HCT116 (cell line): ENCODE measurements around the gene PMF1. TPM values are rescaled to one million over a fixed set of nuclear protein-coding genes. Genes with fewer than 3 reads are reported as not detected.

Experiments used
- ATAC-seq: fragments of 200-7000 bp; cut with Tn5 transposase; 2 replicates; pipeline ENCODE4 v1.9.1; 2020; ENCODE audit warnings: mild to moderate bottlenecking, moderate library complexity
- BruUV-seq: library from RNA; stranded (reverse); fragments of 400-500 nt; replicated peaks from 2 replicates; lab custom pipeline; 2021; lab: Mats Ljungman, UMichigan
- CTCF ChIA-PET: fragments of 300-600 bp; sonication (Branson Sonifier 250); formaldehyde crosslinking; loops from one replicate; lab custom pipeline; 2021; ENCODE audit warnings: antibody characterized with exemption; lab: Charles Lee
- POLR2A ChIA-PET: fragments of 300-600, 350-600 bp; sonication (Branson Sonifier 250); formaldehyde crosslinking; loops from one replicate; lab custom pipeline; 2021; ENCODE audit warnings: antibody characterized with exemption; lab: Charles Lee
- RAD21 ChIA-PET, 2 experiments: fragments of 300-600 bp; sonication (Branson Sonifier 250); formaldehyde crosslinking; loops; one replicate each; lab custom pipeline; 2023; ENCODE audit warnings: low total read pairs in 2 of 2; ENCODE audit not compliant: uncharacterized antibody in 2 of 2, unreplicated experiment in 2 of 2, low non-redundant PET in 1 of 2; lab: Charles Lee
- DNase-seq: peaks from one replicate; pipeline ENCODE4 v3.0.0-alpha.2; 2010; ENCODE audit warnings: low read depth, low spot score
- H2AFZ ChIP-seq: fragments of 200-600 bp; shearing (Covaris generic), sonication (generic); 2 replicates; pipeline ENCODE4 v1.6.1; 2017; ENCODE audit warnings: low read depth, mixed run types, mixed read lengths, antibody characterized with exemption, low read length; ENCODE audit not compliant: poor library complexity, severe bottlenecking
- H3K27ac ChIP-seq: 2 replicates; pipeline ENCODE4 v1.5.1; 2012; ENCODE audit warnings: low read depth, low read length
- H3K27me3 ChIP-seq: fragments of 200-600 bp; sonication (generic); 2 replicates; pipeline ENCODE4 v1.6.1; 2016; ENCODE audit warnings: mixed run types, low read length, mixed read lengths; ENCODE audit not compliant: insufficient read depth
- H3K36me3 ChIP-seq, 2 experiments: fragments of 200-500 bp in 1 of 2; fragments of 200-600 bp in 1 of 2; sonication (Bioruptor generic) in 1 of 2; sonication (generic) in 1 of 2; 2 replicates each; pipeline versions ENCODE4 v1.5.1 to v1.6.1; 2014 to 2016; ENCODE audit warnings: low read length in 2 of 2, inconsistent platforms in 1 of 2, mixed read lengths in 1 of 2, mixed run types in 1 of 2; ENCODE audit not compliant: insufficient read depth in 2 of 2, control insufficient read depth in 1 of 2
- H3K4me1 ChIP-seq, 2 experiments: fragments of 200-600 bp in 1 of 2; sonication (generic) in 1 of 2; 2 replicates each; pipeline versions ENCODE4 v1.5.1 to v1.6.1; 2012 to 2017; ENCODE audit warnings: low read length in 2 of 2, inconsistent platforms in 1 of 2, mild to moderate bottlenecking in 1 of 2, mixed read lengths in 1 of 2, mixed run types in 1 of 2, moderate library complexity in 1 of 2; ENCODE audit not compliant: insufficient read depth in 2 of 2, control insufficient read depth in 1 of 2
- H3K4me2 ChIP-seq: fragments of 200-600 bp; sonication (generic); 2 replicates; pipeline ENCODE4 v1.6.1; 2017; ENCODE audit warnings: mixed run types, low read length, mixed read lengths
- H3K4me3 ChIP-seq, 2 experiments: fragments of 200-600 bp in 1 of 2; sonication (generic) in 1 of 2; replicated peaks in 1 of 2; 2 replicates each; pipeline ENCODE4 v1.5.1; 2011 to 2016; ENCODE audit warnings: low read length in 2 of 2, control low read depth in 1 of 2, low read depth in 1 of 2, mild to moderate bottlenecking in 1 of 2, mixed read lengths in 1 of 2, mixed run types in 1 of 2
- H3K79me2 ChIP-seq: fragments of 200-600 bp; sonication (generic); 2 replicates; pipeline ENCODE4 v1.6.1; 2017; ENCODE audit warnings: mild to moderate bottlenecking, mixed run types, low read length, moderate library complexity, mixed read lengths; ENCODE audit not compliant: insufficient read depth
- H3K9ac ChIP-seq: fragments of 200-600 bp; sonication (generic); 2 replicates; pipeline ENCODE4 v1.6.1; 2016; ENCODE audit warnings: low read length, mixed read lengths
- H3K9me2 ChIP-seq: fragments of 200-600 bp; sonication (generic), shearing (Covaris generic); 2 replicates; pipeline ENCODE4 v1.6.1; 2017; ENCODE audit warnings: mixed run types, mild to moderate bottlenecking, moderate library complexity; ENCODE audit not compliant: insufficient read depth
- H3K9me3 ChIP-seq, 2 experiments: fragments of 200-500 bp in 1 of 2; fragments of 200-600 bp in 1 of 2; sonication (Bioruptor generic) in 1 of 2; sonication (generic) in 1 of 2; 2 replicates each; pipeline ENCODE4 v1.6.1; 2014 to 2017; ENCODE audit warnings: low read length in 2 of 2, mixed read lengths in 2 of 2, inconsistent platforms in 1 of 2, low read depth in 1 of 2, mild to moderate bottlenecking in 1 of 2, mixed run types in 1 of 2, moderate library complexity in 1 of 2; ENCODE audit not compliant: control insufficient read depth in 1 of 2, insufficient read depth in 1 of 2
- H4K20me1 ChIP-seq: fragments of 200-600 bp; sonication (generic), shearing (Covaris generic); 2 replicates; pipeline ENCODE4 v1.6.1; 2017; ENCODE audit warnings: mixed run types, mild to moderate bottlenecking, moderate library complexity; ENCODE audit not compliant: insufficient read depth
- ELF1 ChIP-seq: IDR thresholded peaks from 2 replicates; pipeline ENCODE4 v1.6.1; 2012; ENCODE audit warnings: low read depth, borderline replicate concordance
- JUND ChIP-seq: IDR thresholded peaks from 2 replicates; pipeline ENCODE4 v1.6.1; 2012
- SIN3A ChIP-seq: IDR thresholded peaks from 2 replicates; pipeline ENCODE4 v1.6.1; 2012; ENCODE audit warnings: low read depth
- SP1 ChIP-seq: IDR thresholded peaks from 2 replicates; pipeline ENCODE4 v1.6.1; 2012; ENCODE audit warnings: low read depth
- YY1 ChIP-seq: IDR thresholded peaks from 2 replicates; pipeline ENCODE4 v1.6.1; 2011; ENCODE audit warnings: low read length, low read depth, moderate library complexity, mild to moderate bottlenecking; ENCODE audit not compliant: insufficient replicate concordance; ENCODE audit errors: extremely low read depth
- ZBTB33 ChIP-seq: IDR thresholded peaks from 2 replicates; pipeline ENCODE4 v1.6.1; 2011; ENCODE audit warnings: mild to moderate bottlenecking, low read length, moderate library complexity; ENCODE audit not compliant: insufficient replicate concordance; ENCODE audit errors: extremely low read depth
- intact Hi-C: fragments of 100-400 bp; cut with micrococcal nuclease; formaldehyde crosslinking; loops from 2 replicates; pipeline ENCODE4 v1.10.0; 2022
- total RNA-seq: library from RNA; stranded (reverse); gene quantifications from one replicate; pipeline ENCODE4 v1.2.1, GENCODE V29; 2021; ENCODE audit not compliant: unreplicated experiment

Gene PMF1
- total RNA-seq, 1 experiment from 2014 or later = 52.6 TPM

- Histone ChIP-seq H3K79me2 (peaks cover 44% of the 10 kb centered on the region), H3K36me3 (peaks cover 2 to 13% of the 10 kb centered on the region in 2 experiments; a peak in 3 of 4 replicates), H4K20me1 (peaks cover 10% of the 10 kb centered on the region; the same call in 1 of the 2 replicates), H3K4me1 (peaks cover 25 to 27% of the 10 kb centered on the region in 2 experiments), H3K4me3 (peak within 1 kb of the TSS; percentile 77 to 96), H3K9ac (peak within 1 kb of the TSS; percentile 98), H3K27me3 (no peaks in the 10 kb centered on the region), H3K9me3 (no peaks in the 10 kb centered on the region), H3K27ac (peak within 1 kb of the TSS; percentile 90), H2AFZ (no peak within 1 kb of the TSS), H3K9me2 (no peaks in the 10 kb centered on the region), H3K4me2 (peak within 1 kb of the TSS; percentile 91)
- intact Hi-C loops = no loop called here
- no peak for TF ChIP-seq ELF1
- peak; percentile 28; the same call in 1 of the 2 replicates for TF ChIP-seq SP1
- CTCF ChIA-PET = interaction anchor here (2.3 kb wide), 1 partner anchor 35 kb away, joined by 6 read pairs; no protein-coding TSS in a partner anchor
- POLR2A ChIA-PET = no interaction called here
- RAD21 ChIA-PET = no interaction called here
- BruUV-seq = no TSS peak
- no peak for ATAC-seq
- no peak for DNase-seq
Measured at GRCh38 chr1:156284112-156284511, 71.3 kb downstream of the PMF1 start, which contains the start of gene TMEM79. TMEM79 (plus strand) TSS chr1:156284325; CDS start chr1:156285227, 902 bp downstream.

- BruUV-seq = no TSS peak
- H3K4me1 ChIP-seq = peaks cover 25 to 27% of the 10 kb centered on the region in 2 experiments
- peak overlapping the region; percentile 91; the same call in 1 of the 2 replicates for H3K4me2 ChIP-seq
- H3K27me3 ChIP-seq = no peaks in the 10 kb centered on the region
- H3K4me3 ChIP-seq = no peak overlapping the region
- intact Hi-C loops = no loop called here
- no peaks in the 10 kb centered on the region for H3K9me3 ChIP-seq
- POLR2A ChIA-PET = no interaction called here
- CTCF ChIA-PET = no interaction called here
- H3K36me3 ChIP-seq = peaks cover 0 to 7% of the 10 kb centered on the region in 2 experiments; a peak in 2 of 4 replicates
- no peak overlapping the region for H2AFZ ChIP-seq
- RAD21 ChIA-PET = no interaction called here
- H3K79me2 ChIP-seq = peaks cover 37% of the 10 kb centered on the region
- no peak for DNase-seq
- H3K9ac ChIP-seq = peak overlapping the region; percentile 98; the same call in 1 of the 2 replicates
- TF ChIP-seq JUND = no peak
- no peak for TF ChIP-seq YY1
- no peak for TF ChIP-seq ZBTB33
- TF ChIP-seq SIN3A = no peak
- 0 out of 2 replicates have a peak overlapping the region, but pooled peaks have one; percentile 13 for H3K27ac ChIP-seq
- ATAC-seq = no peak
- H3K9me2 ChIP-seq = no peaks in the 10 kb centered on the region
- H4K20me1 ChIP-seq = peaks cover 10% of the 10 kb centered on the region; the same call in 1 of the 2 replicates
Measured at GRCh38 chr1:156284757-156285156, 72.0 kb downstream of the PMF1 start.
